Measurements from ENCODE around the gene PLEKHA7. TPM values are rescaled to one million over a fixed set of nuclear protein-coding genes. Genes with fewer than 3 reads are reported as not detected.

The PLEKHA7 gene
- total RNA-seq, 3 donors from 2014 or later = 9.8 to 54.6 (median 36.7) TPM

GRCh38 chr11:16969010-16969999, 44.9 kb downstream of the PLEKHA7 start:
- no peaks in the 10 kb centered on the region for H3K9me3 ChIP-seq
- H3K36me3 ChIP-seq = no peaks in the 10 kb centered on the region
- no peaks in the 10 kb centered on the region for H3K27me3 ChIP-seq
- DNase-seq (ENCODE audit: low spot score in 2 of 2) = no peak
- intact Hi-C loops (cut with DNase I; ENCODE audit: low total_unique reads) = no loop called here
- H3K4me1 ChIP-seq = no peaks in the 10 kb centered on the region
- TF ChIP-seq CTCF (IDR thresholded peaks at IDR 0.05) = no peak
- TF ChIP-seq POLR2A (IDR thresholded peaks at IDR 0.05) = no peak
- TF ChIP-seq POLR2AphosphoS5 (IDR thresholded peaks at IDR 0.05) = no peak
- H3K4me3 ChIP-seq = no peak overlapping the region
- no peak overlapping the region for H3K27ac ChIP-seq

- no peaks in the 10 kb centered on the region for H3K9me3 ChIP-seq
- no peak overlapping the region for H3K4me3 ChIP-seq
- no peaks in the 10 kb centered on the region for H3K27me3 ChIP-seq
- no peak overlapping the region for H3K27ac ChIP-seq
- DNase-seq (ENCODE audit: low spot score in 2 of 2) = no peak
- intact Hi-C loops (cut with DNase I; ENCODE audit: low total_unique reads) = no loop called here
- H3K36me3 ChIP-seq = no peaks in the 10 kb centered on the region
- H3K4me1 ChIP-seq = no peaks in the 10 kb centered on the region
- no peak for TF ChIP-seq POLR2AphosphoS5 (IDR thresholded peaks at IDR 0.05)
- TF ChIP-seq POLR2A (IDR thresholded peaks at IDR 0.05) = no peak
- TF ChIP-seq CTCF (IDR thresholded peaks at IDR 0.05) = no peak
Observed at GRCh38 chr11:16968196-16968595, 46.0 kb downstream of the PLEKHA7 start.

- Histone ChIP-seq H3K4me3 (no peak overlapping the region), H3K4me1 (no peaks in the 10 kb centered on the region), H3K36me3 (no peaks in the 10 kb centered on the region), H3K27me3 (no peaks in the 10 kb centered on the region), H3K9me3 (no peaks in the 10 kb centered on the region), H3K27ac (no peak overlapping the region)
- intact Hi-C loops (cut with DNase I; ENCODE audit: low total_unique reads) = no loop called here
- DNase-seq (ENCODE audit: low spot score in 2 of 2) = no peak
- no peak for TF ChIP-seq CTCF (IDR thresholded peaks at IDR 0.05)
- no peak for TF ChIP-seq POLR2A (IDR thresholded peaks at IDR 0.05)
- no peak for TF ChIP-seq POLR2AphosphoS5 (IDR thresholded peaks at IDR 0.05)
Observed at GRCh38 chr11:16966930-16967671, 47.1 kb downstream of the PLEKHA7 start.

GRCh38 chr11:16964501-16964900, 49.7 kb downstream of the PLEKHA7 start:
- Histone ChIP-seq H3K27ac (no peak overlapping the region), H3K27me3 (no peaks in the 10 kb centered on the region), H3K4me1 (no peaks in the 10 kb centered on the region), H3K4me3 (no peak overlapping the region), H3K9me3 (no peaks in the 10 kb centered on the region), H3K36me3 (no peaks in the 10 kb centered on the region)
- intact Hi-C loops (cut with DNase I; ENCODE audit: low total_unique reads) = no loop called here
- DNase-seq (ENCODE audit: low spot score in 2 of 2) = no peak
- TF ChIP-seq POLR2AphosphoS5 (IDR thresholded peaks at IDR 0.05) (no peak), POLR2A (IDR thresholded peaks at IDR 0.05) (no peak), CTCF (IDR thresholded peaks at IDR 0.05) (no peak)

All from breast epithelium (tissue), 4 donors.